Suprapubic skin (tissue), 4 donors: ENCODE results near the gene GSDME. TPM values are rescaled to one million over a fixed set of nuclear protein-coding genes. Genes with fewer than 3 reads are reported as not detected.
A peak's percentile ranks its signal among the peaks of the same experiment; 100 is the strongest.

ENCODE experiments used
- DNase-seq, 2 donors: peaks; one replicate each; pipeline ENCODE4 v3.0.0-alpha.2; 2019; ENCODE audit warnings: low spot score in 2 of 2
- H3K27ac ChIP-seq: fragments of 200-600 bp; sonication (generic); one replicate; pipeline ENCODE4 v1.5.1; 2019
- H3K27me3 ChIP-seq: fragments of 200-600 bp; sonication (generic); one replicate; pipeline ENCODE4 v1.5.1; 2019
- H3K36me3 ChIP-seq: fragments of 200-600 bp; sonication (generic); one replicate; pipeline ENCODE4 v1.5.1; 2019
- H3K4me1 ChIP-seq: fragments of 200-600 bp; sonication (generic); one replicate; pipeline ENCODE4 v1.5.1; 2019
- H3K4me3 ChIP-seq: fragments of 200-600 bp; sonication (generic); one replicate; pipeline ENCODE4 v1.5.1; 2019; ENCODE audit warnings: mild to moderate bottlenecking
- H3K9me3 ChIP-seq: fragments of 200-600 bp; sonication (generic); one replicate; pipeline ENCODE4 v1.5.1; 2019
- EP300 ChIP-seq: sonication (generic); formaldehyde crosslinking; IDR thresholded peaks from one replicate; pipeline ENCODE4 v1.6.1; 2017; ENCODE audit warnings: antibody characterized with exemption
- POLR2A ChIP-seq, 2 donors: fragments of 450-650 bp; IDR thresholded peaks; one replicate each; pipeline ENCODE4 v1.6.1; 2017; ENCODE audit warnings: antibody characterized with exemption in 2 of 2, mild to moderate bottlenecking in 2 of 2, moderate library complexity in 2 of 2
- POLR2AphosphoS5 ChIP-seq, 3 donors: sonication (generic); formaldehyde crosslinking; IDR thresholded peaks; one replicate each; pipeline ENCODE4 v1.6.1; 2017; ENCODE audit warnings: antibody characterized with exemption in 3 of 3
- WGBS: methylation state at CpG from one replicate; pipeline ENCODE4 v1.1.5; 2018; 5-methylcytosine and 5-hydroxymethylcytosine counted together
- total RNA-seq, 4 donors: library from RNA; depleted of rRNA; stranded (reverse); fragments of >200 nt; gene quantifications; one replicate each; pipeline ENCODE4 v1.1.0, GENCODE V29; 2016
- TF ChIP-seq, protein P1 (sequence below), 2 donors: fragments of 200-600 bp in 1 of 2; fragments of 450-650 bp in 1 of 2; sonication (generic) in 1 of 2; IDR thresholded peaks; one replicate each; pipeline ENCODE4 v1.5.1; 2016 to 2019; ENCODE audit warnings: antibody characterized with exemption in 2 of 2, mild to moderate bottlenecking in 1 of 2, moderate library complexity in 1 of 2

The GSDME gene
- total RNA-seq, 4 donors from 2014 or later = 1.4 to 7.2 (median 2.5) TPM

DNA sequence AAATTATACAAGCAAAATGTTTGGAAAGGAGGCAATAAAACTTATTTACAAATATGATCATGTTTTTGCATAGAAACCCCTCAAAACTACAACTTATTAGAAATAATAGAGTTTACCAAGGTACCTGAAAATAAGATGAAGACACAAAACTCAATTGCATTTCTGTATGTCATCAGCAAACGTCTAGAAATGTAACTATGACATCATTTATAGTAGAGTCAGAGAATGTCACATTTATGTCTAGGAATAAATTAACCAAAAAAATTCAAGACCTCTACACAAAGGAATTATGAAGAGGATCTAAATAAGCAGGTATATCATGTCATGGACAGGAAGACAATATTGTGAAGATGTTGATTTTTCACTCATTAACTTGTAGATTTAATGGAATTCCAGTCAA is 103.0 kb downstream of the GSDME start:
- WGBS = 69% methylated on average over 1 of the region's 1 CpG
- H3K27me3 ChIP-seq = no peaks in the 10 kb centered on the region
- no peaks in the 10 kb centered on the region for H3K4me1 ChIP-seq
- DNase-seq = no peak
- H3K9me3 ChIP-seq = no peaks in the 10 kb centered on the region
- H3K4me3 ChIP-seq = no peak overlapping the region
- H3K27ac ChIP-seq = no peak overlapping the region
- H3K36me3 ChIP-seq = no peaks in the 10 kb centered on the region
- TF ChIP-seq POLR2AphosphoS5 (IDR thresholded peaks at IDR 0.05) (no peak), EP300 (no peak), POLR2A (IDR thresholded peaks at IDR 0.05) (no peak)
- TF ChIP-seq, protein P1, sequence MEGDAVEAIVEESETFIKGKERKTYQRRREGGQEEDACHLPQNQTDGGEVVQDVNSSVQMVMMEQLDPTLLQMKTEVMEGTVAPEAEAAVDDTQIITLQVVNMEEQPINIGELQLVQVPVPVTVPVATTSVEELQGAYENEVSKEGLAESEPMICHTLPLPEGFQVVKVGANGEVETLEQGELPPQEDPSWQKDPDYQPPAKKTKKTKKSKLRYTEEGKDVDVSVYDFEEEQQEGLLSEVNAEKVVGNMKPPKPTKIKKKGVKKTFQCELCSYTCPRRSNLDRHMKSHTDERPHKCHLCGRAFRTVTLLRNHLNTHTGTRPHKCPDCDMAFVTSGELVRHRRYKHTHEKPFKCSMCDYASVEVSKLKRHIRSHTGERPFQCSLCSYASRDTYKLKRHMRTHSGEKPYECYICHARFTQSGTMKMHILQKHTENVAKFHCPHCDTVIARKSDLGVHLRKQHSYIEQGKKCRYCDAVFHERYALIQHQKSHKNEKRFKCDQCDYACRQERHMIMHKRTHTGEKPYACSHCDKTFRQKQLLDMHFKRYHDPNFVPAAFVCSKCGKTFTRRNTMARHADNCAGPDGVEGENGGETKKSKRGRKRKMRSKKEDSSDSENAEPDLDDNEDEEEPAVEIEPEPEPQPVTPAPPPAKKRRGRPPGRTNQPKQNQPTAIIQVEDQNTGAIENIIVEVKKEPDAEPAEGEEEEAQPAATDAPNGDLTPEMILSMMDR (IDR thresholded peaks at IDR 0.05) = no peak

DNA sequence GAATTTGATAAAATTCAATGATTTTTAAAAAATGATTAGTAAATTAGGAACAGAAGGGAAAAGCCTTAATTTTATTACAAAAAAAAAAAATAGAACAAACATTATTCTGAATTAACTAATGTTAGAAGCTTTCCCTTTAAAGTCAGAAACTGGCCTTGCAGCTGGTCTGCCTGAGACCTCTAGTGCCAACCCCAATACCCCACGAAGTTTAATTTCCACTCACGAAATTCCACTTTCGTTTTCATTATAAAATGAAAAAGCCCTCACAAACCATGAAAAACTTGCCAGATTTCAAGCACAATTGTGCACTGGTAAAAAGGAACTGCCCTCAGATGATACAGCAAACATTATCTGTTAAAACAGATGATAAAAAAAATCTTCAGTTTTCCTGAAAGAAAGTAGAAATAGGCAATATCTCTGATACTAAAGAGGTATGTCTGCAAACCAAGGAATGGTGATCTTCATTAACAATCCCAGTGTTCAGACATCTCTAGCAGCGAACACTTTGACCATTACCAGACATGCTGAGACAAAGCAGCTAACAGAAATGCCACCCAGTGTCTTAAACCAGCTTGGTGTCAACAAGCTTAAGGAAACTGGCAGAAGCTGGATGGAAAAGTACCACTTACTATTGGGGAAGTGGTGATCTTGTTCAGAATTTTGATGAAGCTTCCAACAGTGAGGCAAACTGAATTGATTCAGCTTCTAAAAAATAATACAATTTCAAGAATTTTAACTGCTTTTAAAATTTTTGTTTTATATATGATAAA is 103.8 kb downstream of the GSDME start:
- Histone ChIP-seq H3K27me3 (no peaks in the 10 kb centered on the region), H3K9me3 (no peaks in the 10 kb centered on the region), H3K27ac (no peak overlapping the region), H3K4me1 (no peaks in the 10 kb centered on the region), H3K36me3 (no peaks in the 10 kb centered on the region), H3K4me3 (peak overlapping the region; percentile 12)
- TF ChIP-seq EP300 (no peak), POLR2AphosphoS5 (IDR thresholded peaks at IDR 0.05) (no peak)
- TF ChIP-seq, protein P1 (IDR thresholded peaks at IDR 0.05) = no peak
- 33% methylated on average over 4 of the region's 4 CpGs for WGBS
- no peak for DNase-seq

DNA sequence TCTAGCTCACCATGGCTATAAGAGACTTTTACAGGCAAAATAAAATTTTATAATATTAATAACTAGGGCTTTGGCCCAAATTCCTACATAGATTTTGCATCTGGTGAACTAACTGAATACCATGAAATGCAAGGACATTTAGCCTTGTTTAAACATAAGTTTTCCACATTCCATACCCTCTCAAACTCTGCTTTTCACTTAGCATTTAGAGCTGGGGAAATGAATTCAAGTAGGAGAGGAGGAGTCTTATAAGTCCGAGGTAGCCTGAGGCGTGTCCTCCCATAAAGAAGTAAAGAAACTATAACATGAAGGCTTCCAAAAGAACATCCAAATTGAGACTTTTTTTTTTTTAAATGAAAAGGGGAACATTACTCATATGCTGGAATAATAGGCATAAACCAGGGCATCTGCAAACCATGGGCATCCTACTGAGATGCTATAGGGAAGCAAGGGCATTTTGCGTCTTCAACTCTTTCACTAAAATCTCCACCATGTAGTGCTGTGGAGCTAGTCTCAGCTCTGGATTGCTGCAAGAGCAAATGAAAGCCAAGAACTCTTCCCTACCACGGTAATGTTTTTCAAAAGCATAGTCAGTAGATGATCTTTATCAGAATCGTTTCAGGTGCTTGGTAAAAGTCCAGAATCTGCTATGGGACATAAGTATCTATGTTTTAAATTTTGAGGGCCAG is 104.9 kb downstream of the GSDME start:
- no peak overlapping the region for H3K27ac ChIP-seq
- H3K27me3 ChIP-seq = no peaks in the 10 kb centered on the region
- DNase-seq = no peak
- H3K36me3 ChIP-seq = no peaks in the 10 kb centered on the region
- 61% methylated on average over 5 of the region's 5 CpGs for WGBS
- no peak overlapping the region for H3K4me3 ChIP-seq
- TF ChIP-seq, protein P1 (IDR thresholded peaks at IDR 0.05) = no peak
- TF ChIP-seq POLR2A (IDR thresholded peaks at IDR 0.05) = no peak
- TF ChIP-seq POLR2AphosphoS5 (IDR thresholded peaks at IDR 0.05) = no peak
- no peak for TF ChIP-seq EP300
- H3K4me1 ChIP-seq = no peaks in the 10 kb centered on the region
- no peaks in the 10 kb centered on the region for H3K9me3 ChIP-seq

Other genes with a start within 250 kb of the GSDME start
- 1 to 10 TPM; 5.6 to 6.4 (median 6.0) TPM for gene PALS2, start 184.0 kb downstream of the GSDME start, total RNA-seq
- 10 to 100 TPM; 22.0 to 49.0 (median 27.3) TPM for gene OSBPL3, start 222.7 kb upstream of the GSDME start, total RNA-seq